NCI-H1694 (cell line): ENCODE measurements around the gene BTBD9.

Experiments used
- DNase-seq: peaks from one replicate; lab custom pipeline; 2025; lab: John Stamatoyannopoulos, UW

BTBD9 gene

GRCh38 chr6:38283734-38284362, 355.9 kb downstream of the BTBD9 start:
- no peak for DNase-seq

DNA sequence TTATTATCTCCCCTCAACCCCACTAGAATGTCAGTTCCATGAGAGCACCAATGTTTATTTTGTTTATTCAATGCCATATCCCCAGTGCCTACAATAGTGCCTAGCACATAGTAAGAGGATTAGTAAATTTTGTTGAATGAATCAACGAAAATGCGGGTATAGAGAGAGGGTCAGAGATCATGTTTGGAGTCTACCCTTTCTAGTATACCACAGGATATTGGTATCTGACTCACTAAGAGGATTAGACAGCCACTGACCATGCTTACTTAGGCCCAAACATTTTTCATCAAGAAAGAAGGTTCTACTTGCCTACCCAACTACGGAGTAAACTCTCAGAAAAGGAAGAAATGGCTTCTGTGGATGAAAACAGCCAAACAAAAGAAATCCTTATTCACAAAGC, 356.8 kb downstream of the BTBD9 start:
- no peak for DNase-seq

DNA sequence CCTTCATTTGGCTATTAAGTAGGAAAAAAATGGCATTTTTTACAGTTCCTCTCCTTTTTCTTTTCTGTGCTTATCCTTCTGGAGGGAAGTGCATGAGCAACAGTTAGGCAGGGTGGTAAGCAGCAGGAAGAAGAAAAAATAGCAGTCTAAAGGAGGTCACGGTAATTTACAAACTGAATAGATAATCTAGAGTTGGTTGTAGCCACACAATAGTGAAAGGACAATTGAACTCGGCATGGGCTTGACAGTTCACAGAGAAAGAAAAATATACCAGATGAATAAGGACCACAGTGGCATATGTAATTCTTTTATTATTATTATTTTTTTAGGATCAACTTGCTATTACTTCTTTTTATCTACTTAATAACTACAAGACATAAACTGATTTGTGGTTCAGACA, 358.6 kb downstream of the BTBD9 start:
- DNase-seq = no peak

GRCh38 chr6:38279963-38280588, 359.7 kb downstream of the BTBD9 start:
- no peak for DNase-seq

DNA sequence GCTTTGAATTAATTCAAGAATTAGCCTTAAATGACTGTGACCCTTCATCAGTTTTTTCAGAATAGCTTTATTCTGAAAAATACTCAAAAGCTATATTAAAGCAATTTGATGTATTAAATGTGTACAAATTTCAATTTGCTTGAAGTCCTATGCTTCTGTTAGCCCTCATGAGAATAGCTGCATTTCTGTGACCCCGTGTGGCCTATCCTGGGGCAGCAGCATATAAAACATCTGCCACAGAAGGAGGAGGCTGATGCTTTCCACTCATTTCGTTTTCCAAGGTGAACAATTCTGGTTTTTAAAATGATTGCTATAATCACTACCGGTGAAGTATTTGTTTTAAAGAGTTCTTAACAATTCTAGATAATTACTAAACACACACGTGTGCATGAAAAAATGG, 360.3 kb downstream of the BTBD9 start:
- DNase-seq = no peak

DNA sequence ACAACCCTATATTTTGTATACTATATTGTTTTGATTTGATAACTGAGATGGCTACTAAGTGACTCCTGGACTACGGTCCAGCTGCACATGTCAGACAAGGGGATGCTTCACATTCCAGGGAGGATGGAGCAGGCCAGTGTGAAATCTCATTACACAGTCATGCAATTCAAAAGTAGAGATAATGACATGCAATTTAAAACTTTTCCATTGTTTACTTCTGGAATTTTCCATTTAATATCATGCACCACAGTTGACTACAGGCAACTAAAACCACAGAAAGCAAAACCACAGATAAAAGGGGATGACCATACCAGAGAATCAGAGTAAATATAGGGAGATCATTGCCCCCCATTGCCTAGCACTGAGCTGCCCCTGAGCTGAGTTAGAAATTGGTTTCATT, 366.4 kb downstream of the BTBD9 start:
- DNase-seq = no peak

DNA sequence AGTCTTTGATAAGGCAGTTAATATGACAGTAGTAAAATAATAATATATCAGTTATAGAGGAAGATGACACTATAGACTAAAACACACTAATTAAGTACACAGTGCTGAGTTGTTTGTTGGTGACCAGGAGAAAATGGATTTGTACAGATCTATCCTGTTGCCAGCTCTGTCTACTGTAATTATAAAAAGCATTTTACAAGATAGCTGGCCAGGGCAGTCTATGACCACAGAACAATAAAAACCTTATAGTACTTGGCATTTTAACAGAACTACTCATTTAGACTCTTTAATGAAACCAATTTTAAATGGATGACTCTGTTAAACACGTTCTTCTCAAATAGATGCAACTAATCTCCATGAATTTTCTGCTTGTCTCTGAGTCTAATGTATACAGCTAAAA, 367.5 kb downstream of the BTBD9 start:
- no peak for DNase-seq

GRCh38 chr6:38271081-38271480, 368.6 kb downstream of the BTBD9 start:
- DNase-seq = no peak

DNA sequence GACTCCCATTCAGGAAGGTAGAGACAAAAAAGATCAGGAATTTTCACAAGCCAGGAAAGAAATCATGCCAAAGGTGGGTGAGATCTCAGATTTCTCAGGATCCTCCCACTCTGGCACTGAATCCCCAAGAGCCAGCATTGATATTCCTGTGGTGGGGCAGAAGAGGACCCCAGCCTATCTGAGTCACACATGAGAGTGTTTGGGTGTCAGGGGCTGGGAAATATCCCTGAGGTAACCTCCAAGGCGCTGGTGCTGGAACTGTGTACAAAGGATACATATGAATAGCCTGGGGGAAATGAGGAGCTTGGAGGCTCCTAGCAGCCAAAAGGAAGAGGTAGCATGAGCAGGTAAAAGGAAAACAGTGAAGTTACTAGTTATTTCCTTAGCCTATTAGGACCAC, 369.4 kb downstream of the BTBD9 start:
- DNase-seq = no peak

GRCh38 chr6:38269461-38270172, 370.1 kb downstream of the BTBD9 start:
- no peak for DNase-seq

- no peak for DNase-seq
Observed at GRCh38 chr6:38268342-38268741, 371.4 kb downstream of the BTBD9 start.

DNA sequence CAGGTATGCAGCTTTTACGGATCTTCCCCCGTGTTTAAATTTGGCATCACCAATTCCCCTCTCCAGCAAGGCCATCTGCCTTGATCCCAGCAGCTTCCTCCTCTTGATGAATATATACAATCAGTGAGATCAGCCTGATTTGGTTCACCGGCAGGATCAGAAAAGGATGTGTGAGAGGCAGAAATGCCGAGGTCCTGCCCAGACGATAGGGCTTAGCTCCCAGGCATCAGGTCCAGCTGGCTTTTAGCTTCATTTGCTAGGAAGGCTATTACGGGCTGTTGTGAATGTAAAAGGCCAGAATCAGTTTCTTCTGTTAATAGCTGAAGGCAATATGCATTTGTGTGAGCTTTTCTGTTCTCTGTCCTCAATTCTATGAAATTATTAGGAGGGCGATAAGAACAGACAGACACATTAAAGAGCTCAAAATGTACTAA, 372.8 kb downstream of the BTBD9 start:
- DNase-seq = no peak

DNA sequence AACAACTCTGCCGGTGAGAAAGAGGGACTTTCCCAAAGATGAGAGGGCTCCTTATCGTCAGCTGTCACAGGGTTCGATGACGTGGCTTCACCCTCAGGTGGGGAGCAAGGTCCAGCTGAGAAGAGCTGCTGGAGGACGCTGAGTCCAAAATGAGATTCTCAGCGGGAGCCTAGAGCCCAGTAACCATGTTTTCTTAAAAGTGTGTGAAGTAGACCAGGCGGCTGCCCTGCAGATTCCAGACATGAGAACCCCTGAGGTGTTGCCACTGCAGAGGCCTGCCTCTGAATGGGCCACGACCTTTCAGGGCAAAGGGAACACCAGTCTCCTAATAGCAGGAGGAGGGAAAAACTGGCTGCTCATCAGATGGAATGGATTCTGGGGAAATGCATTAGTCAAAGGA, 375.1 kb downstream of the BTBD9 start:
- no peak for DNase-seq

GRCh38 chr6:38262609-38263008, 377.1 kb downstream of the BTBD9 start:
- DNase-seq = no peak

DNA sequence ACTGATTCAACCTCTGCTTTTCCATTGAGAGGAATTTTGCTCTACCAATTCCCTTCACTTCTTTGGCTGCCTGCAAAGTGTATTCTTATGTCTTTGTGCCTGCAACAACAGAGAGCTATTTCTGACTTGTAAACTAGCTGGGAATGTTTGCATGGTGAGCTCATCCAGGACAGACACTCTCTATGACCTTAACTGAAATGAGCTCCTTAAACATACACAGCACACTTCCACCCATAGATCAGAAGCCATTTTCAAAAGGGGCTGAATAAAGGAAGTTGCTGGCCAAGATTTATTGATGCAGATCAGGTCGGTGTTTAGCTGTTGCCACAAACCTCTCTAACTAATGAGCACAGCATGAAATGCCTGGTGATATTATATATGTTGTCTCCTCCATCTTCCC, 377.7 kb downstream of the BTBD9 start:
- no peak for DNase-seq

DNA sequence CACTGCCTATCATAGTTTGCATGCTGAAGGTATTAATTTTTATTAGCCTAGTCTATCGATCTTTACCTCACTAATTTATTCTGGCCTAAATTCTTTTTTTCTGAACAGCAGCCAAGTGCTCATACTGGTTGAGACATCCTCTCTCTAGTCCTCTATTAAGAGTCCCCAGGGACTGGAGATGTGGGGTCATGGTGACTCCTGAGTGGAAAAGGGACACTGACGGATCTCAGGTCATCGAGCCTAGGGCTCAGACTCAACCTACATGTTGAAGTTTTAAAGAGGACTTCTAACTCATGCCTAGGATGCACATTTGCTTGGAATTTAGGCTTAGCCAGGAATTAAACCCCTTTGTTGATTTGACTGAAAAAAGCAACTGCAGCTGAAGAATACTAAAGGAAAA, 378.1 kb downstream of the BTBD9 start:
- DNase-seq = no peak

DNA sequence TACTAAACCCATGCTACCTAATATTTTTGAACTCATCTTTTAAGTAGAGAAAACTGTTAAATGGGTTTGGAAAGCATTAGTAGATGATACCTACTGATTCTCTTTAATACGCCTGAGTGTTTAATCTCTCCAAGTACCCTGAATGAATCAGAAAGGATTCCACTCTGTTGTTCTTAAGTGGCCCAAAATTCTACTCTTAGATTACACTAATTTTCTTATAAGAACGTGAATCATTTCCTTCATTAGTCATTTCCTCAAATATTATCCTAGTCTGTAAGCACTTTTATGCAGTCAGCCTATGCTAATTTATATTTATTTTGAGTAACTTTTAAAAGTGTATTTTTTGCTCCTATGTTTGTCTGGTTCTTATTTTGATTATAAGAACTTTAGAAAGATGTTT, 380.0 kb downstream of the BTBD9 start:
- no peak for DNase-seq

DNA sequence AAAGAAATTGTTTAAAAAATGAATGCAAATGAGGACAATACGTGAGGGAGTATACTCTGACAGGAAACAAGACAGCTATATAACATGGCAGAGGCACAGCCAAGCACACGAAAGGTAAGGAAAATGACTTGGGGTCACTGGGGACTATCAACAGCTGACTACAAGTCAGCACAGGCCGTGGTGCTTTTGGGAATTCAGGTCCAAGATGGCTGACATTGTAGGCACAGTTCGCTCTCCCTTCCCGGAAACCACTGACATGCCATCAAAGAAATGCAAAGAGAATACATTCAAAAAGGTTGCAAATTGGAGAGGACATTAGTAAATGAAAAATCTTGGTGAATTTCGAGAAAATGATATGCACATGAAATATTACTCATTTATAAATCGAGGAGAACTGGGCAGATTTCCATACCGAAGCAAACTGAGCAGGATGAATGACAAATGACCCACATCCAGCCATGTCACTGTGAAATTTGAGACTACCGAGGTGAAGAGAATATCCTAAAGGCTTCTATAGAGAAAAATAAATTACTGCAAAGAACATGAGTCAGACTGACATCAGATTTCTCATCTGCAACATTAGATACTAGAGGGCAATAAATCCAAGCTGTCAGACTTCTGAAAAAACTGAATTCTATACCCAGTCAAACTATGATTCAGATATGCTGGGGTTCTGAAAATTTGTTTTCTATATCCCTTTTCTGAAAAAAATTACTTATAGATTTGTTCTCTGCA, 391.1 kb downstream of the BTBD9 start:
- DNase-seq = no peak

DNA sequence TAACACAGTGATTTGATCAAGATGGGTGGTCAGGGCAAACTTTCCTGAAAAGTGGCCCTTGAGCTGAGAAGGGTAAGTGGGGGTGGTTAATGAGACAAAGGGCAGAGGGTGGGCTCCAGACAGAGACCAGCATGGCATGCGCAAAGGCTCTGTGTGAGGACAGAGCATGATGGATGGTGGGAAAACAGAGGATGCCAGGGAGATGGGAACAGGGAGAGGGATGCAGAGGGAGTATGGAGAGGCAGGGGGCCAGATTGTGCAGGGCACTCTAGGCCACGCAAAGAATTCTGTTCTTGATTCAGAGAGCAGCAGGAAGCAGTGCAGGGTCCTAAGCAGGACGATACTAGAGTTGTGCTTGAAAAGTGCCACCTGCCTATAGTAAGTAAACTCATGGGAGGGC, 394.4 kb downstream of the BTBD9 start:
- DNase-seq = no peak

- no peak for DNase-seq
Observed at GRCh38 chr6:38244869-38245268, 394.9 kb downstream of the BTBD9 start.

- no peak for DNase-seq
Observed at GRCh38 chr6:38241200-38241871, 398.4 kb downstream of the BTBD9 start.

GRCh38 chr6:38239719-38240451, 399.8 kb downstream of the BTBD9 start:
- DNase-seq = no peak
